Measurements from ENCODE around the gene TECTA.

GRCh38 chr11:121063728-121064127 lies 37.3 kb upstream of the TECTA start:
- TF ChIP-seq POLR2AphosphoS5 (IDR thresholded peaks at IDR 0.05), result no peak
- peak in 2 of 7 experiments; percentile 14 to 20 for TF ChIP-seq CTCF (IDR thresholded peaks at IDR 0.05)
- no peak for TF ChIP-seq EP300 (IDR thresholded peaks at IDR 0.05)
